ENCODE measurements around the gene CDK8.

Gene CDK8

GRCh38 chr13:26400545-26400944 lies 146.6 kb downstream of the CDK8 start:
- no peak for DNase-seq

- no peak for DNase-seq
Observed at GRCh38 chr13:26401069-26401468, 147.1 kb downstream of the CDK8 start.

- no peak for DNase-seq
Observed at GRCh38 chr13:26401578-26402021, 147.7 kb downstream of the CDK8 start.

- DNase-seq: no peak
Observed at GRCh38 chr13:26406791-26407190, 152.9 kb downstream of the CDK8 start.

DNA sequence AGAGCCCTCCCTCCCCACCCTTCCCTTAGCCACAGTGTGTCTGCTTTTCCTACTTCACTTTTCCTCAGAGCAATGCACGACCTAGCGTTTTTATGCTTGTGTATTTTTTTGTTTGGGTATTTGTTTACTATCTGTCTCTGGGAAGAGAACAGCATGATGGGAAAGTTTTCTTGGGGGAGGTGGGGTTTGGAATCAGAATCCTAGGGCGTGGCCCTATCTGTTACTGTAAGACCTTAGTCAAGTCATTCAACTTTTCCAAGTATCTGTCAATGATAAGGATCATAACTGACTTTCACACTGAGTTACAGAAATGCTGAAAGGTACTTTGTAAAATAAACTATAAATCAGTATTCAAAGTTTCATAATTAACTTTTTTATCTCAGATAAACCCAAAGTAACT lies 157.3 kb downstream of the CDK8 start:
- DNase-seq: no peak

- no peak for DNase-seq
Observed at GRCh38 chr13:26412263-26412662, 158.3 kb downstream of the CDK8 start.

GRCh38 chr13:26412936-26413716 lies 159.2 kb downstream of the CDK8 start:
- no peak for DNase-seq

- no peak for DNase-seq
Observed at GRCh38 chr13:26420282-26420960, 166.5 kb downstream of the CDK8 start.

DNA sequence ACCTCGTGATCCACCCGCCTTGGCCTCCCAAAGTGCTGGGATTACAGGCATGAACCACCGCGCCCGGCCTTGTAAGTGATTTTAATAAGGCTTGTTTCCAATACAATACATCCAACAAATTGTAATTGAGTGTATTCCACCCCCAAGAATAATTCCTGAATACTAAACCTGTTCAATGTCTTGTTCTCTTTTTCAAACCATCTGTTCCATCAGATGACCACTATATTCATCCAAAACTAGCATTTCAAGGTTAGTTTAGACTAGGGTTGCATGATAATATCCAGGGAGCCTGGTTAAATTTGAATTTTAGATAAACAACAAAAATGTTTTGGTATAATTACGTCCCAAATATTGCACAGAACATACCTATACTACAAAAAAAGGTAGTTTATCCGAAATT lies 168.1 kb downstream of the CDK8 start:
- no peak for DNase-seq

DNA sequence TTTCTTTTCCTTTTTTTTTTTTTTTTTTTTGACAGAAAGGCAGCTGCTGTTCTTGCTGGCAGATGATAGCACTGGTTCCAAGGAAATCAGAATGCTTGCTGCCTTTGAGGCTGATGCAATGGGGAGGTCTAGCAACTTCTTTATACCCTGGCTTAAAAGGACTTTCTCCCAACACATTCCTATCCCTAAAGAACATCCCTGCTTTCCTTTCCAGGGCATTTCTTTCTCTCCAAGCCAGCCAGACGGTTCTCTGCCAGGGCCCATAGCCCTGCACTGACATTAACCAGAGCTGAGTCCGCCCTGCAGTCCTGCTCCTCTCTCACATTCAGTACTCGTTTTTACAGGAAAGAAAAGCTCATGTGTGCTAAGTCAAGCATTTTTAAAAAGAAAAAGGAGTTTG lies 169.7 kb downstream of the CDK8 start:
- DNase-seq: no peak

DNA sequence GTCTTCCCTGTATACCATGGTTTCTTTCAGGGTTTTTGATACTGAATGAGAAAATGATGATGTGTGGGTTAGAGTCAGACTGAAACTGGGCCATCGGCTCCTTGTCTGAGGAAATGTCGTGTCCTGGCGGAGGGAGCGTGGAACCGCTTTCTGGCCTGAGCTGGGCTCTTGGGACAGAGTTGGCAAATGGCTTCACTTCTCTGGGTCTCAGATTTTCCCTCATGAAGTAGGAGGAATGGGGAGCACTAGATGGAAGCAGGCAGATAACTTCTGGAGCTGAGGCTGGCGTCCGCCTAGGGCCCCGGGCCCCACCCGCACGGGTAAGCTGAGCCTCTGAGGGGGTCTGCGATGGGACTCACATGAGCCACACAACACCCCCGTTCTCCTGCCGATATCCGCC lies 170.3 kb downstream of the CDK8 start:
- DNase-seq: no peak

DNA sequence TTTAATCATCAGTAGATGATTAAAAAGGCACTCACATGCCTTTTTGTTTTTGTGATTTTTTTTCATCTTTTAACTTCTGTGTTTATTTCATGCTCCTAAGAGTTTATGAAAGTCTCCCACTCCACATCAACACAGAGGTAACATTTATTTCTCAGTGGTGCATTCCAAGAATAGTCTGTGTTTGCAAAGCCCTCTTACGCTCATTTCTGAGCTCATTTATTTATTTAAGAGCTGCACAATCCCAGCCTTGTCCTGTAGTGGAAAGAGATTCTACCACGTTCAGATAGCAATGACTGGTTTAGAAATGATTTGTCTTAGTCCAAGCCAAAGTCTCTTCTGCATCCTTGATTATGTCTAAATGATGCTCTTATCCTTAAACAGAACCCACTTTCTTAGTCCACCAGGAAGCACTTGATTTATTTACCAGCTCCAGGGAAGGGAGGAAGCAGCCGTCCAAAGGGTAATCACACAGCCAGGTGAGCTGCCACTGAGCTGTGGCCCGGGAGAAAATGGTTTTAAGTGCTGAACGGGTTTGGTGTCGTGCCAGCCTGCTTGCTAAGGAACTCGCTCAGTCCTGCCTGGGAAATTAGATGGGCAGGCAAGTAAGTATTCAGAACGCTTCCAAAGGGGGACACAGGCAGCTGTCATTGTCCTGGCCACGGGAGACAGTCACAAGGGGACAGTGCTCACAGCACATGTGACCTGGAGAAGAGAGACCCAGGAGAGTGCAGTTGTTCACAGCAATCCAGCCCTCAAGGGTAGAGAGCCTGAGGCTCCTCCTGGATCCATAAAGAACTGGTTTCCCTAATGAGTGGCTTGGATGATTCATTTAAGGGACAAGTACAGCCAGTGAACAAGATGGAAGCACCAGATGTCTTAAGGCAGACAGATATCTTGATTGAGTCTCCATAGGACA lies 171.8 kb downstream of the CDK8 start:
- peak; percentile 3 for DNase-seq

- DNase-seq: no peak
Observed at GRCh38 chr13:26433776-26434175, 179.8 kb downstream of the CDK8 start.

DNA sequence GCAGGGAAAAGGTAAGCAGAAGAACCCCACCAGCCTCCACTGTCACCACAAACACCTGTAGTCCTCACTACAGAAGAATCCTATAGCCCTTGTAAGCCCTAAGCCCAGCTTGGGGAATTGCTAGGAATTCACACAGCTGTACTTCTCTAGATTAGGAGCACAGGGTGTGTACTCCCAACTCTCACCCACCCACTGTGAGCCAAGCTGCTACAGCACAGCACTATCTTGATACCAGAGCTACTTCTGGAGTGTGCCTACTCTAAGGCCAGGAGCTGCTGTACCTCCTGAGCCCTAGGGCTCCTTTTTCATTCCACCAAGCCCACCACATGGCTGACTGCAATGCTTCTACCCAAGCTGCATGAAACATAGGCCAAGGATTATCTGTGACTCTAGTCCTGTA lies 181.2 kb downstream of the CDK8 start:
- DNase-seq: no peak

- DNase-seq: no peak
Observed at GRCh38 chr13:26435646-26436045, 181.7 kb downstream of the CDK8 start.

GRCh38 chr13:26436914-26437313 lies 183.0 kb downstream of the CDK8 start:
- no peak for DNase-seq

DNA sequence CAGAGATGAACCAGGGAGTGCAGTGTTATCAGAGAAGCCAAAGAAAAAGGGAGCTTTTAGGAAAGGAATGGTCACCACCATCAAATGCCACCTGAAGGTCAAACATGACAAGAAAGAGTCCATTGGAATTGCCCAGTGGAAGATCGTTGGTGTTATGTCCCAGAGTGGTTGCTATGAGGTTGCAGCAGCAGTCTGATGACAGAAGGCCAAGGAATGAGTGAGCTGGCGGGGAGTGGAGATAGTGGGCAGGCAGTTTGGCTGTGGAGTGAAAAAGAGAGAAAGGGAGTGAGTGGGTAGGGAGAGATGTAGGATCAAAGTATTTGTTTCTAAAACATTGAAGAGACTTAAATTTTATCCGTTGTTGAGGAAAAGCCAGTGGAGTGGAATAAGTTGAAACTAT lies 186.2 kb downstream of the CDK8 start:
- no peak for DNase-seq

- DNase-seq: no peak
Observed at GRCh38 chr13:26441476-26441875, 187.5 kb downstream of the CDK8 start.

GRCh38 chr13:26442541-26442940 lies 188.6 kb downstream of the CDK8 start:
- no peak for DNase-seq

- DNase-seq: no peak
Observed at GRCh38 chr13:26445092-26445491, 191.2 kb downstream of the CDK8 start.

GRCh38 chr13:26446751-26447150 lies 192.8 kb downstream of the CDK8 start:
- no peak for DNase-seq

DNA sequence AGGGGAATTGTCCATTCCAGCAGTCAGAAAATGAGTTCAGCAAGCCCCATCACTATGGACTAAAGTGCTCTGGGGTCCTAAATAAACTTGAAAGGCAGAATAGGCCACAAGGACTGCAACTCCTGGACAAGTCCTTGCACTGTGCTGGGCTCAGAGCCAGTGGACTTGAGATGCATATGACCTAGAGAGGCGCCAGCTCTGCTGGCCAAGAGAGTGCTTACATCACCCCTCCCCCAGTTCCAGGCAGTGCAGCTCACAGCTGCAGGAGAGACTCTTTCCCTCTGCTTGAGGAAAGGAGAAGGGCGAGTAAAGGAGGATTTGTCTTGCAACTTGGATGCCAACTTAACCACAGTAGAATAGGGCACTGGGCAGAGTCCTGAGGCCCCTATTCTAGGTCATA lies 194.1 kb downstream of the CDK8 start:
- no peak for DNase-seq

DNA sequence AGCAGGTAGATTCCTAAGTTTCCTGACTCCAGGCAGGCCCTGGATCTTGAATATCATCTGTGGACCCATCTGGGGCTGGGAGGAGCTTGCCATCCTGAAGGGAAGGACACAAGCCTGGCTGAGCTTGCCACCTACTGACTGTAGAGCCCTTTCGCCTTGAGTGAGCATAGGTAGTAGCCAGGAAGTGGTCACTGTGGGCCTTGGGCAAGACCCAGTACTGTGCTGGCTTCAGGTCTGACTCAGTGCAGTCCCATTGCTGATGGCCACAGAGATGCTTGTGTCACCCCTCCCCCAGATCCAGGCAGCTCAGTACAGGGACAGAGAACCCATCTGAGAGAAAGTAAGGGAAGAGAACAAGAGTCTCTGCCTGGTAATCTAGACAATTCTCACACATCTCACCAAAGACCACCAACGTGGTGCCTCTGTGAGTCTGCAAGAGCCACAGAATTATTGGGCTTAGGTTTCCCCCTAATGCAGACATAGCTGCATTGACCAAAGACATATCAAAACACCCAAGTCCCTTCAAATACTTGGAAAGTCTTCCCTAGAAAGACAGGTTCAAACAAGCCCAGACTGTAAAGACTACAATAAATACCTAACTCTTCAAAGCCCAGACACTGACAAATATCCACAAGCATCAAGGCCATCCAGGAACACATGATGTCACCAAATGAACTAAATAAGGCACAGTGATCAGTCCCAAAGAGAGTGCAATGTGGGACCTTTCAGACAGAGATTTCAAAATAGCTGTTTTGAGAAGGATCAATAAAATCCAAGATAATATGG lies 195.3 kb downstream of the CDK8 start:
- no peak for DNase-seq

Data from NCI-H510A (cell line).